ENCODE data around the gene ELK1.

Gene ELK1

DNA sequence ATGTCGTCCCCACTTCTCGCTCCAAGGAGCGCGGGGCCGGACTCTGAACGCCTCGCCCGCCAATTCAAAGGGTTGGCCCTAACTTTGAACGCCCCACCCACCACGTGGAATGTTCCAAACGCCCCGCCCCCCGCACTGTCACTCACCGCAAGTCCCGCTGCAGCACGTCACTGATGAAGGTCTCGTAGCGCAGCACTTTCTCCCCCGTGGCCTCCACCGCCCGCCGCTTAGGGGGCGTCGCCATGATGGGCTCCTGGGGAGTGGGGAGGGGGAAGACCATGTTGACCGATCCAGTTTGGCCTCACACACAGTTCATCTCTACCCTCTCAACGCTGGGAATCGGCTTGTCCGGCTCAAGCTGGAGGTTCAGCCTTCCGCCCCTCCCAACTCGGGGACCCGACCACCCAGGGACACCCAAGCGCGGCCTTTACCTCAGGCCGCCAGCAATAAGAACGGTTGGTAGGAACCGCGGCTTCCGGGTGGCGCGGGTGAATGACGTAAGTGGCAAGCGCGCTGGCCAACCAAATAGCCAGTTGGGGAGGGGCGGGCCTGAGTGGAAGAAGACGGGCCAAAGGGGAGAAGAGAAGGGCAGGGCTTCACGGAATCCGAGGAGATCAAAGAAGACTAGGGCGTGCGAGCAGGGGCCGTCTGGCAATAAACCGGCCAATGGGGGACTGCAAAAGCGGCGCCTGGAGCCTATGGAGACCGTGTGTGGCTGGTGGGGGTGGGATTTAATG lies 8.5 kb upstream of the ELK1 start, which contains the start of gene UXT:
TSS of gene UXT (minus strand) at position 497 of the 737 bp plus-strand sequence. CDS start at position 244, 253 bp downstream.
- peak; percentile 92 to 97 (median 96) for DNase-seq
- 34% methylated on average over 36 of the region's 54 CpGs for WGBS (ENCODE audit: insufficient coverage)
- POLR2A ChIA-PET = no interaction called here

DNA sequence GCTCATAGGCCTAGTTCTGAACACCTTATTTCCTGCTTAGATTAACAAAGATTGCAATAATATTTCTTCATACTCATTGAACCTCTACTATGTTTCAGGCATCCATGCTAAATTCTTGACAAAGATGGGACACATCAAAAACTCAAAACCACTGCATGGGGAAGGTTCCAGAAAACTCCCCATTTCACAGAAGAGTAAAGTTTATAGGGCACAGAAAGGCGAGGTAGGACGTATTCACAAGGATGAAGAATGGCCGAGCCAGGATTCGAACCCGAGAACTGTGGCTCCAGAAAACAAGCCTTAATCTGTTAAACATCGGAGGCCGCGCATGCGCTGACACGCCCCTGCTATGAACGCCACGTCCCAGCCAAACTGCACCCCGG lies 7.9 kb upstream of the ELK1 start:
- H3K9me3 ChIP-seq (ENCODE audit: control extremely low read depth in 1 of 5, control insufficient read depth in 4 of 5, insufficient read depth in 2 of 5, low read depth in 1 of 5, low read length in 4 of 5) = peaks cover 0 to 4% (median 0%) of the 10 kb centered on the region in 5 experiments
- DNase-seq = no peak
- peak overlapping the region; percentile 18 to 85 (median 65) for H3K4me3 ChIP-seq (ENCODE audit: control insufficient read depth in 1 of 7, extremely low read depth in 1 of 7, insufficient read depth in 4 of 7, low read depth in 2 of 7, low read length in 6 of 7)
- H3K4me1 ChIP-seq (ENCODE audit: control extremely low read depth in 1 of 4, control insufficient read depth in 4 of 4, insufficient read depth in 4 of 4, low read length in 3 of 4) = peaks cover 0 to 15% (median 0%) of the 10 kb centered on the region in 4 experiments
- peaks cover 2 to 28% (median 17%) of the 10 kb centered on the region in 4 experiments for H3K36me3 ChIP-seq (ENCODE audit: control insufficient read depth in 4 of 4, insufficient read depth in 4 of 4, low read length in 3 of 4)
- CTCF ChIA-PET = no interaction called here
- POLR2A ChIA-PET = no interaction called here
- H3K27me3 ChIP-seq (replicated peaks in 2 of 5; ENCODE audit: control insufficient read depth in 4 of 5, insufficient read depth in 5 of 5, low read length in 4 of 5) = no peaks in the 10 kb centered on the region
- 44% methylated on average over 13 of the region's 13 CpGs for WGBS (ENCODE audit: insufficient coverage)
- peak overlapping the region in 1 of 2 experiments; percentile 98 for H3K27ac ChIP-seq (ENCODE audit: insufficient read depth in 1 of 2, low read depth in 1 of 2, low read length in 2 of 2, poor library complexity in 1 of 2, severe bottlenecking in 2 of 2)

More for the DNA sequence above, 8.5 kb upstream of the ELK1 start, which contains the start of gene UXT:
- Histone ChIP-seq H3K27me3 (replicated peaks in 2 of 5; ENCODE audit: control insufficient read depth in 4 of 5, insufficient read depth in 5 of 5, low read length in 4 of 5) (no peaks in the 10 kb centered on the region), H3K27ac (ENCODE audit: insufficient read depth in 1 of 2, low read depth in 1 of 2, low read length in 2 of 2, poor library complexity in 1 of 2, severe bottlenecking in 2 of 2) (peak within 1 kb of the TSS; percentile 94 to 98), H3K4me3 (ENCODE audit: control insufficient read depth in 1 of 7, extremely low read depth in 1 of 7, insufficient read depth in 4 of 7, low read depth in 2 of 7, low read length in 6 of 7) (peak within 1 kb of the TSS; percentile 18 to 85 (median 65)), H3K4me1 (ENCODE audit: control extremely low read depth in 1 of 4, control insufficient read depth in 4 of 4, insufficient read depth in 4 of 4, low read length in 3 of 4) (peaks cover 0 to 15% (median 0%) of the 10 kb centered on the region in 4 experiments), H3K9me3 (ENCODE audit: control extremely low read depth in 1 of 5, control insufficient read depth in 4 of 5, insufficient read depth in 2 of 5, low read depth in 1 of 5, low read length in 4 of 5) (peaks cover 0 to 4% (median 0%) of the 10 kb centered on the region in 5 experiments), H3K36me3 (ENCODE audit: control insufficient read depth in 4 of 4, insufficient read depth in 4 of 4, low read length in 3 of 4) (peaks cover 0 to 25% (median 12%) of the 10 kb centered on the region in 4 experiments)
- CTCF ChIA-PET = no interaction called here

DNA sequence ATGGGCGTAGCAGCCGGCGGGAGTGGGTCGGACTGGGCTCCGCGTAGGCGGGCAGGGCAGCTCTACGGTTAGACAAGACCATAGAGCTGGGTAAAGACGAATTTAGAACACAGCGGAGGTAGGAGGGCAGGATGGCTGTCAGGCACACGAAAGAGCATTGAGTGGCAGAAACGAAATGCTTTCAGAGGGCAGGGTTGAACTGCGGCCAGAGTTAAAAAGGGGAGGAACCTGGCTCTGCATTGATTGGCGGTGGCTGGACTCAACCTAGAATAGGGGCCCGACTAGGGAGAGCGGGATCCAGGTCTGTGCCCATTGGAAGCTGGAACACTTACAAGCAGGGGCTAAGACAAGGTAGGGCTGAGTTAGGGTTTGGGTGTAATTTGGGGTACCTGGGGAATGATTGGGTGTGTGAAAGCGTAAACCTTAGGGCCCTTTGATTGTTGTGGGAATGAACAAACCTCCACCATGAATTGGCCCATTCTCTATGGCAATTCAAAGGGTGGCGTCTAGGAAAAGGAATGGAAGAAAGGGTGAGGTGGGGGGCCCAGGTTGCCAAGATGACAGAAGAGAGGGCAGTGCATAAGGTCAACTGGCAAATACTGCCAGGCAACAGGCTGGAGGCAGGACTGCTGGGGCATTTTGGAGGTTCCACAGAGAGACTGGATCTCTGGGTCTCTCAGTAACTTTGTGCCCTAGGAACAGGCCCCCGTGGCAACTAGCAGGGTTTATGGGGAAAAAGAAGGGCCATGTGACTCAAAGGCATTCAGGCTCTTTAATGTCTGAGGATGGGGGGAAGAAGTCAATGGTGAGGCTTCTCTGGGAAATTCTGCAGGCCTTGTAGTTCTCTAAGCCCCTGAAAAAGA lies 911 bp upstream of the ELK1 start:
- Histone ChIP-seq H3K4me3 (ENCODE audit: control insufficient read depth in 1 of 7, extremely low read depth in 1 of 7, insufficient read depth in 4 of 7, low read depth in 2 of 7, low read length in 6 of 7) (peak overlapping the region in 6 of 7 experiments; percentile 52 to 76 (median 58)), H3K9me3 (ENCODE audit: control extremely low read depth in 1 of 5, control insufficient read depth in 4 of 5, insufficient read depth in 2 of 5, low read depth in 1 of 5, low read length in 4 of 5) (no peaks in the 10 kb centered on the region), H3K27me3 (replicated peaks in 2 of 5; ENCODE audit: control insufficient read depth in 4 of 5, insufficient read depth in 5 of 5, low read length in 4 of 5) (peaks cover 0 to 4% (median 0%) of the 10 kb centered on the region in 5 experiments), H3K4me1 (ENCODE audit: control extremely low read depth in 1 of 4, control insufficient read depth in 4 of 4, insufficient read depth in 4 of 4, low read length in 3 of 4) (peaks cover 12 to 22% (median 20%) of the 10 kb centered on the region in 4 experiments), H3K27ac (ENCODE audit: insufficient read depth in 1 of 2, low read depth in 1 of 2, low read length in 2 of 2, poor library complexity in 1 of 2, severe bottlenecking in 2 of 2) (peak overlapping the region; percentile 12 to 54), H3K36me3 (ENCODE audit: control insufficient read depth in 4 of 4, insufficient read depth in 4 of 4, low read length in 3 of 4) (peaks cover 3 to 28% (median 15%) of the 10 kb centered on the region in 4 experiments)
- ChIA-PET CTCF (no interaction called here), POLR2A (no interaction called here)
- WGBS (ENCODE audit: insufficient coverage) = 48% methylated on average over 18 of the region's 19 CpGs
- no peak for DNase-seq

DNA sequence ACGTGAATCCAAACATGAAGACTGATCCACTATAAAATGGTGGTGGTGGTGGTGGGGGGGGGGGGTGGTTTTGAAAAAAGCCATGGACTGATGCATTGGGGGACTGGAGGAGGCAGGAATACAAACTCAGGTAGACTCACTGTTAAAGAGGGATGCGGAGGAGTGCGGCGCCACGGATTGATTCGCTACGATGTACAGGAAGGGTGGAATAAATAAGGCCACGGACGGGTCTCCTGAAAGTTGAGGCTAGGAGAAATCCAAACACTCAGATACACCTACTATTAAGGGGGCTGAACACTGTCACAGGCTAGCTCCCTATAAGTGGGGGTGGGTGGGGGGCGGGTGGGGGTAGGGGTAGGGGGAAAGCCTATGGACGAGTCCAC lies 591 bp downstream of the ELK1 start:
- H3K4me1 ChIP-seq (ENCODE audit: control extremely low read depth in 1 of 4, control insufficient read depth in 4 of 4, insufficient read depth in 4 of 4, low read length in 3 of 4) = peaks cover 12 to 22% (median 20%) of the 10 kb centered on the region in 4 experiments
- CTCF ChIA-PET = no interaction called here
- H3K27ac ChIP-seq (ENCODE audit: insufficient read depth in 1 of 2, low read depth in 1 of 2, low read length in 2 of 2, poor library complexity in 1 of 2, severe bottlenecking in 2 of 2) = peak overlapping the region in 1 of 2 experiments; percentile 70
- H3K27me3 ChIP-seq (replicated peaks in 2 of 5; ENCODE audit: control insufficient read depth in 4 of 5, insufficient read depth in 5 of 5, low read length in 4 of 5) = peaks cover 0 to 4% (median 0%) of the 10 kb centered on the region in 5 experiments
- POLR2A ChIA-PET = no interaction called here
- DNase-seq = no peak
- 44% methylated on average over 3 of the region's 11 CpGs for WGBS (ENCODE audit: insufficient coverage)
- H3K36me3 ChIP-seq (ENCODE audit: control insufficient read depth in 4 of 4, insufficient read depth in 4 of 4, low read length in 3 of 4) = peaks cover 3 to 19% (median 11%) of the 10 kb centered on the region in 4 experiments
- H3K9me3 ChIP-seq (ENCODE audit: control extremely low read depth in 1 of 5, control insufficient read depth in 4 of 5, insufficient read depth in 2 of 5, low read depth in 1 of 5, low read length in 4 of 5) = no peaks in the 10 kb centered on the region
- H3K4me3 ChIP-seq (ENCODE audit: control insufficient read depth in 1 of 7, extremely low read depth in 1 of 7, insufficient read depth in 4 of 7, low read depth in 2 of 7, low read length in 6 of 7) = peak overlapping the region; percentile 42 to 85 (median 61)

DNA sequence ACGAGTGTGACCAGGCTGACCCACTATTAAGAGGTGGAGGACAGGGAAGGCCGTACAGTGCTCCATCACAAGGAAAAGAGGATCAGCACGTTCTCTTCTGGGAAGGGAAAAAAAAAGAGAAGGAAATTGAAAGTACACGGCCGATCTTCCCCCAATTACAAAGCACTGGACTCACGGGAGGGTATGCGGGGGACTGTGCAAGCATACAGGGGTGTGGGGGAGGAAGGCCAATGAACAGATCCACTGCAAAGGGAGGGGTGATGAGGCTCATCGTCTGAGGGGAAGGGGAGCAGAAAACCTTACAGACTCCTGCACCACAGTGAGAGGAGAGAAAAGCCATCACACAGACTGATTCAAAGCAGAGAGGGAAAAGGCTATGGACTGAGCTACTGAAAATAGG lies 1.1 kb downstream of the ELK1 start:
- no peak for DNase-seq
- Histone ChIP-seq H3K27ac (ENCODE audit: insufficient read depth in 1 of 2, low read depth in 1 of 2, low read length in 2 of 2, poor library complexity in 1 of 2, severe bottlenecking in 2 of 2) (peak overlapping the region in 1 of 2 experiments; percentile 16), H3K36me3 (ENCODE audit: control insufficient read depth in 4 of 4, insufficient read depth in 4 of 4, low read length in 3 of 4) (peaks cover 3 to 21% (median 10%) of the 10 kb centered on the region in 4 experiments), H3K4me1 (ENCODE audit: control extremely low read depth in 1 of 4, control insufficient read depth in 4 of 4, insufficient read depth in 4 of 4, low read length in 3 of 4) (peaks cover 12 to 22% (median 20%) of the 10 kb centered on the region in 4 experiments), H3K9me3 (ENCODE audit: control extremely low read depth in 1 of 5, control insufficient read depth in 4 of 5, insufficient read depth in 2 of 5, low read depth in 1 of 5, low read length in 4 of 5) (no peaks in the 10 kb centered on the region), H3K4me3 (ENCODE audit: control insufficient read depth in 1 of 7, extremely low read depth in 1 of 7, insufficient read depth in 4 of 7, low read depth in 2 of 7, low read length in 6 of 7) (peak overlapping the region in 6 of 7 experiments; percentile 37 to 85 (median 66)), H3K27me3 (replicated peaks in 2 of 5; ENCODE audit: control insufficient read depth in 4 of 5, insufficient read depth in 5 of 5, low read length in 4 of 5) (peaks cover 0 to 4% (median 0%) of the 10 kb centered on the region in 5 experiments)
- CTCF ChIA-PET = no interaction called here
- POLR2A ChIA-PET = no interaction called here
- 43% methylated on average over 5 of the region's 8 CpGs for WGBS (ENCODE audit: insufficient coverage)

DNA sequence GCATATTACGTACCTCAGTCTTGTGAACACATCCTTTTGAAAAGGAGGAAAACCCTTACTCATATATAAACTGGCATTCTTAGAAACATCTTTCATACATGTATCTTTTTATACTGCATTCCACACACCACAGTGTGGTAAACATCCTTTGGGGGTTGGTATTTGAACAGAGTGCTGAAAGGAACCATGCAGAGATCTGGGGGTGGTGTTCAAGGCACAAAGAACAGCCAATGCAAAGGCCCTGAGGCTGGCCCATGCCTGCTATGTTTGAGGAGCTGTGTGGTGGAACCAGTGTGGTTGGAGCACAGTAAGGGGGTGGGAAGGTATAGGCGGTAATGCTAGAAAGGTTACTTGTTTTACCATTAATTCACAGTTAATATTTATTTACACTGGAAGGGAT lies 2.0 kb downstream of the ELK1 start:
- CTCF ChIA-PET = interaction anchor here (1.2 to 1.3 kb wide), 2 partner anchors 10 to 86 kb away, joined by 3 to 4 read pairs; no protein-coding TSS in a partner anchor
- H3K9me3 ChIP-seq (ENCODE audit: control extremely low read depth in 1 of 5, control insufficient read depth in 4 of 5, insufficient read depth in 2 of 5, low read depth in 1 of 5, low read length in 4 of 5) = no peaks in the 10 kb centered on the region
- H3K27me3 ChIP-seq (replicated peaks in 2 of 5; ENCODE audit: control insufficient read depth in 4 of 5, insufficient read depth in 5 of 5, low read length in 4 of 5) = peaks cover 0 to 4% (median 0%) of the 10 kb centered on the region in 5 experiments
- H3K36me3 ChIP-seq (ENCODE audit: control insufficient read depth in 4 of 4, insufficient read depth in 4 of 4, low read length in 3 of 4) = peaks cover 0 to 20% (median 6%) of the 10 kb centered on the region in 4 experiments
- H3K27ac ChIP-seq (ENCODE audit: insufficient read depth in 1 of 2, low read depth in 1 of 2, low read length in 2 of 2, poor library complexity in 1 of 2, severe bottlenecking in 2 of 2) = no peak overlapping the region
- H3K4me3 ChIP-seq (ENCODE audit: control insufficient read depth in 1 of 7, extremely low read depth in 1 of 7, insufficient read depth in 4 of 7, low read depth in 2 of 7, low read length in 6 of 7) = no peak overlapping the region
- peaks cover 12 to 22% (median 20%) of the 10 kb centered on the region in 4 experiments for H3K4me1 ChIP-seq (ENCODE audit: control extremely low read depth in 1 of 4, control insufficient read depth in 4 of 4, insufficient read depth in 4 of 4, low read length in 3 of 4)
- POLR2A ChIA-PET = no interaction called here
- no peak for DNase-seq
- 100% methylated on average over 1 of the region's 2 CpGs for whole genome bisulfite sequencing (ENCODE audit: insufficient coverage)
